OCI-LY7 (cell line): Measurements from ENCODE around the gene VSNL1. TPM values are rescaled to one million over a fixed set of nuclear protein-coding genes. Genes with fewer than 3 reads are reported as not detected.

Experiments used
- BruUV-seq: library from RNA; stranded (reverse); fragments of 400-500 nt; replicated peaks from 2 replicates; lab custom pipeline; 2021; lab: Mats Ljungman, UMichigan
- CTCF ChIA-PET: fragments of 300-600 bp; sonication (Branson Sonifier 250); formaldehyde crosslinking; loops from one replicate; lab custom pipeline; 2022; ENCODE audit warnings: antibody characterized with exemption; ENCODE audit not compliant: unreplicated experiment; lab: Charles Lee
- POLR2A ChIA-PET: fragments of 300-600 bp; sonication (Branson Sonifier 250); formaldehyde crosslinking; loops from one replicate; lab custom pipeline; 2022; ENCODE audit warnings: antibody characterized with exemption; lab: Charles Lee
- DNase-seq: peaks from one replicate; pipeline ENCODE4 v3.0.0-alpha.2; 2015; ENCODE audit warnings: low spot score
- H2AFZ ChIP-seq: fragments of 200-600 bp; sonication (generic), shearing (Covaris generic); 2 replicates; pipeline ENCODE4 v1.6.1; 2014; ENCODE audit warnings: mild to moderate bottlenecking, antibody characterized with exemption, low read length, moderate library complexity
- H3K27ac ChIP-seq: fragments of 200-600 bp; sonication (generic); 2 replicates; pipeline ENCODE4 v1.5.1; 2014; ENCODE audit warnings: mixed run types, low read depth, mild to moderate bottlenecking, moderate library complexity, low read length, inconsistent platforms; ENCODE audit not compliant: poor library complexity, severe bottlenecking
- H3K36me3 ChIP-seq: fragments of 200-600 bp; sonication (generic); 2 replicates; pipeline ENCODE4 v1.6.1; 2014; ENCODE audit warnings: mild to moderate bottlenecking, antibody characterized with exemption, low read length, moderate library complexity, mixed read lengths; ENCODE audit not compliant: insufficient read depth
- H3K4me1 ChIP-seq: fragments of 200-600 bp; sonication (generic); 2 replicates; pipeline ENCODE4 v1.5.1; 2014; ENCODE audit warnings: mild to moderate bottlenecking, low read length; ENCODE audit not compliant: insufficient read depth, poor library complexity, severe bottlenecking
- H3K4me2 ChIP-seq: fragments of 200-600 bp; sonication (generic); 2 replicates; pipeline ENCODE4 v1.6.1; 2014; ENCODE audit warnings: mild to moderate bottlenecking, low read length
- H3K4me3 ChIP-seq: fragments of 200-600 bp; sonication (generic); 2 replicates; pipeline ENCODE4 v1.5.1; 2014; ENCODE audit warnings: mild to moderate bottlenecking, low read depth, low read length; ENCODE audit not compliant: poor library complexity, severe bottlenecking
- H3K79me2 ChIP-seq: fragments of 200-600 bp; sonication (generic); 2 replicates; pipeline ENCODE4 v1.6.1; 2016; ENCODE audit warnings: low read depth, mild to moderate bottlenecking, low read length, moderate library complexity, mixed read lengths; ENCODE audit not compliant: insufficient read depth
- H3K9me2 ChIP-seq: fragments of 200-600 bp; sonication (generic); 2 replicates; pipeline ENCODE4 v1.6.1; 2016; ENCODE audit warnings: mild to moderate bottlenecking, low read length, mixed read lengths; ENCODE audit not compliant: insufficient read depth
- H3K9me3 ChIP-seq: fragments of 200-600 bp; sonication (generic); 2 replicates; pipeline ENCODE4 v1.6.1; 2014; ENCODE audit warnings: mild to moderate bottlenecking, mixed run types, low read length, mixed read lengths
- H4K20me1 ChIP-seq: fragments of 200-600 bp; sonication (generic); 2 replicates; pipeline ENCODE4 v1.6.1; 2014; ENCODE audit warnings: mild to moderate bottlenecking, antibody characterized with exemption, low read length, moderate library complexity, mixed read lengths; ENCODE audit not compliant: insufficient read depth
- CTCF ChIP-seq: fragments of 200-600 bp; sonication (generic); conservative IDR thresholded peaks from 2 replicates; pipeline ENCODE4 v1.5.1; 2014; ENCODE audit warnings: mild to moderate bottlenecking, antibody characterized with exemption, low read length, moderate library complexity, mixed read lengths
- EZH2phosphoT487 ChIP-seq: fragments of 200-600 bp; sonication (generic); IDR thresholded peaks from 2 replicates; pipeline ENCODE4 v1.6.1; 2018; ENCODE audit warnings: low read depth, borderline replicate concordance, mild to moderate bottlenecking, mixed run types, antibody characterized with exemption, low read length, moderate library complexity, mixed read lengths
- intact Hi-C: fragments of 100-400 bp; cut with micrococcal nuclease; formaldehyde crosslinking; loops from one replicate; pipeline ENCODE4 v1.10.0; 2022; ENCODE audit not compliant: unreplicated experiment
- total RNA-seq, 2 experiments: library from RNA; depleted of rRNA in 1 of 2; stranded (reverse); fragments of >200 nt in 1 of 2; shearing (Covaris generic) in 1 of 2; gene quantifications; 2 replicates each; pipeline ENCODE4 v1.2.3, GENCODE V29; 2014 to 2022

The VSNL1 gene
- total RNA-seq, 2 experiments from 2014 or later: not detected

GRCh38 chr2:17545680-17546613, 5.5 kb downstream of the VSNL1 start:
- H3K36me3 ChIP-seq: no peaks in the 10 kb centered on the region
- ChIA-PET CTCF (no interaction called here), POLR2A (interaction anchor here (1.0 to 1.5 kb wide), 3 partner anchors 10 to 29 kb away, joined by 3 to 5 read pairs (median 4); no protein-coding TSS in a partner anchor)
- no peak for DNase-seq
- no TSS peak for BruUV-seq
- H4K20me1 ChIP-seq: no peaks in the 10 kb centered on the region
- no peak overlapping the region for H3K4me2 ChIP-seq
- H3K79me2 ChIP-seq: no peaks in the 10 kb centered on the region
- intact Hi-C loops: no loop called here
- H3K27ac ChIP-seq: no peak overlapping the region
- H3K4me1 ChIP-seq: no peaks in the 10 kb centered on the region
- H3K4me3 ChIP-seq: no peak overlapping the region
- TF ChIP-seq CTCF (no peak), EZH2phosphoT487 (no peak)
- no peaks in the 10 kb centered on the region for H3K9me3 ChIP-seq
- no peaks in the 10 kb centered on the region for H3K9me2 ChIP-seq
- H2AFZ ChIP-seq: no peak overlapping the region

- TF ChIP-seq EZH2phosphoT487 (no peak), CTCF (no peak)
- Histone ChIP-seq H3K36me3 (no peaks in the 10 kb centered on the region), H3K9me2 (no peaks in the 10 kb centered on the region), H3K9me3 (no peaks in the 10 kb centered on the region), H3K4me2 (no peak overlapping the region), H3K4me1 (no peaks in the 10 kb centered on the region), H3K79me2 (no peaks in the 10 kb centered on the region), H3K27ac (no peak overlapping the region), H3K4me3 (no peak overlapping the region), H4K20me1 (no peaks in the 10 kb centered on the region), H2AFZ (no peak overlapping the region)
- CTCF ChIA-PET: no interaction called here
- intact Hi-C loops: no loop called here
- no TSS peak for BruUV-seq
- POLR2A ChIA-PET: no interaction called here
- DNase-seq: no peak
Observed at GRCh38 chr2:17547237-17547636, 6.7 kb downstream of the VSNL1 start.

- BruUV-seq: no TSS peak
- DNase-seq: no peak
- no peak overlapping the region for H3K27ac ChIP-seq
- no peak overlapping the region for H3K4me3 ChIP-seq
- no peaks in the 10 kb centered on the region for H3K79me2 ChIP-seq
- POLR2A ChIA-PET: no interaction called here
- no peak overlapping the region for H3K4me2 ChIP-seq
- no peaks in the 10 kb centered on the region for H3K9me2 ChIP-seq
- no peak overlapping the region for H2AFZ ChIP-seq
- H3K9me3 ChIP-seq: no peaks in the 10 kb centered on the region
- H4K20me1 ChIP-seq: no peaks in the 10 kb centered on the region
- intact Hi-C loops: no loop called here
- H3K4me1 ChIP-seq: no peaks in the 10 kb centered on the region
- no peaks in the 10 kb centered on the region for H3K36me3 ChIP-seq
- TF ChIP-seq CTCF (no peak), EZH2phosphoT487 (no peak)
- CTCF ChIA-PET: no interaction called here
Observed at GRCh38 chr2:17547737-17548136, 7.2 kb downstream of the VSNL1 start.
